Caco-2 (cell line): Measurements from ENCODE around the gene POGLUT2. TPM values are rescaled to one million over a fixed set of nuclear protein-coding genes. Genes with fewer than 3 reads are reported as not detected.
A peak's percentile ranks its signal among the peaks of the same experiment; 100 is the strongest.

Experiments
- BruUV-seq: library from RNA; stranded (reverse); fragments of 400-500 nt; replicated peaks from 2 replicates; lab custom pipeline; 2021; lab: Mats Ljungman, UMichigan
- CTCF ChIA-PET: fragments of 300-600 bp; sonication (Branson Sonifier 250); formaldehyde crosslinking; loops from one replicate; lab custom pipeline; 2022; ENCODE audit warnings: antibody characterized with exemption; lab: Charles Lee
- POLR2A ChIA-PET: fragments of 300-600 bp; sonication (Branson Sonifier 250); formaldehyde crosslinking; loops from one replicate; lab custom pipeline; 2022; ENCODE audit warnings: antibody characterized with exemption; lab: Charles Lee
- DNase-seq, 2 experiments: peaks; one replicate each; pipeline versions ENCODE4 v3.0.0 to v3.0.0-alpha.2; 2020 to 2022
- H3K27me3 ChIP-seq: replicated peaks from 2 replicates; pipeline ENCODE4 v1.6.0; 2011; ENCODE audit warnings: low read length; ENCODE audit not compliant: control insufficient read depth, insufficient read depth
- H3K36me3 ChIP-seq: 2 replicates; pipeline ENCODE4 v1.5.1; 2011; ENCODE audit warnings: low read length; ENCODE audit not compliant: control insufficient read depth, insufficient read depth
- H3K4me1 ChIP-seq: fragments of 250-450 bp; sonication (Bioruptor Pico); 2 replicates; pipeline ENCODE4 v1.5.1; 2020; ENCODE audit warnings: mild to moderate bottlenecking
- H3K4me3 ChIP-seq: 2 replicates; pipeline ENCODE4 v1.5.1; 2011; ENCODE audit warnings: low read depth, mild to moderate bottlenecking, control low read depth, low read length
- H3K9me3 ChIP-seq: fragments of 250-450 bp; sonication (Bioruptor Pico); 2 replicates; pipeline ENCODE4 v1.5.1; 2020; ENCODE audit warnings: mild to moderate bottlenecking, moderate library complexity
- H3K27ac Mint-ChIP-seq: one replicate; pipeline ENCODE4 v1.8.0; 2022; ENCODE audit warnings: mixed read lengths; ENCODE audit not compliant: unreplicated experiment
- H3K27me3 Mint-ChIP-seq: one replicate; pipeline ENCODE4 v1.8.0; 2022; ENCODE audit warnings: mixed read lengths; ENCODE audit not compliant: insufficient read depth, unreplicated experiment
- H3K36me3 Mint-ChIP-seq: one replicate; pipeline ENCODE4 v1.8.0; 2022; ENCODE audit warnings: mild to moderate bottlenecking, mixed read lengths; ENCODE audit not compliant: insufficient read depth, unreplicated experiment
- H3K4me1 Mint-ChIP-seq: one replicate; pipeline ENCODE4 v1.8.0; 2022; ENCODE audit warnings: low read depth, mixed read lengths; ENCODE audit not compliant: unreplicated experiment
- H3K4me3 Mint-ChIP-seq: one replicate; pipeline ENCODE4 v1.8.0; 2022; ENCODE audit warnings: mild to moderate bottlenecking, moderate library complexity, mixed read lengths; ENCODE audit not compliant: unreplicated experiment
- H3K9me3 Mint-ChIP-seq: one replicate; pipeline ENCODE4 v1.8.0; 2022; ENCODE audit warnings: mixed read lengths; ENCODE audit not compliant: unreplicated experiment
- CTCF ChIP-seq, 2 experiments: fragments of 200-600 bp in 1 of 2; IDR thresholded peaks; 1 replicate in 1 of 2; 2 replicates in 1 of 2; pipeline versions ENCODE4 v1.5.1 to v1.8.0; 2011 to 2022; ENCODE audit warnings: antibody characterized with exemption in 1 of 2, control low read depth in 1 of 2, inconsistent platforms in 1 of 2, low read depth in 1 of 2, low read length in 1 of 2, mild to moderate bottlenecking in 1 of 2, moderate library complexity in 1 of 2; ENCODE audit not compliant: insufficient read depth in 1 of 2, severe bottlenecking in 1 of 2, unreplicated experiment in 1 of 2
- intact Hi-C: fragments of 100-400 bp; cut with micrococcal nuclease; formaldehyde crosslinking; loops from one replicate; pipeline ENCODE4 v1.10.0; 2022; ENCODE audit not compliant: unreplicated experiment
- total RNA-seq: library from RNA; stranded (reverse); gene quantifications from 2 replicates; pipeline ENCODE4 v1.2.3, GENCODE V29; 2022

The POGLUT2 gene
- total RNA-seq, 1 experiment from 2014 or later: 20.1 TPM

- Mint-ChIP-seq H3K27me3 (no peaks in the 10 kb centered on the region), H3K4me1 (peaks cover 28% of the 10 kb centered on the region), H3K9me3 (no peaks in the 10 kb centered on the region), H3K4me3 (peak overlapping the region; percentile 92), H3K27ac (peak overlapping the region; percentile 94), H3K36me3 (no peaks in the 10 kb centered on the region)
- no peaks in the 10 kb centered on the region for H3K9me3 ChIP-seq
- no peak overlapping the region for H3K4me3 ChIP-seq
- CTCF ChIA-PET: no interaction called here
- no peaks in the 10 kb centered on the region for H3K36me3 ChIP-seq
- no peak for DNase-seq
- no peak for TF ChIP-seq CTCF (IDR thresholded peaks at IDR 0.05; ENCODE audit: insufficient read depth in 1 of 2, low read depth in 1 of 2, low read length in 1 of 2, severe bottlenecking in 1 of 2, unreplicated experiment in 1 of 2)
- no peaks in the 10 kb centered on the region for H3K27me3 ChIP-seq
- POLR2A ChIA-PET: no interaction called here
- peaks cover 17% of the 10 kb centered on the region for H3K4me1 ChIP-seq
- intact Hi-C loops: no loop called here
- no TSS peak for BruUV-seq
Observed at GRCh38 chr13:102774591-102775520, 23.9 kb downstream of the POGLUT2 start.

- no peak for TF ChIP-seq CTCF (IDR thresholded peaks at IDR 0.05; ENCODE audit: insufficient read depth in 1 of 2, low read depth in 1 of 2, low read length in 1 of 2, severe bottlenecking in 1 of 2, unreplicated experiment in 1 of 2)
- no peaks in the 10 kb centered on the region for H3K36me3 ChIP-seq
- POLR2A ChIA-PET: interaction anchor here (0.8 to 1.9 kb wide), 5 partner anchors 11 to 178 kb away, joined by 3 to 9 read pairs (median 7); partner anchors contain the start of genes ERCC5 and TPP2
- no peaks in the 10 kb centered on the region for H3K9me3 ChIP-seq
- H3K27me3 ChIP-seq: no peaks in the 10 kb centered on the region
- peak overlapping the region; percentile 96 for H3K4me3 ChIP-seq
- CTCF ChIA-PET: interaction anchor here (1.2 to 1.5 kb wide), 2 partner anchors 26 to 72 kb away, joined by 5 to 6 read pairs; partner anchors contain the start of gene ERCC5
- peaks cover 23% of the 10 kb centered on the region for H3K4me1 ChIP-seq
- Mint-ChIP-seq H3K4me3 (peak overlapping the region; percentile 92), H3K27ac (peak overlapping the region; percentile 94), H3K4me1 (peaks cover 31% of the 10 kb centered on the region), H3K36me3 (no peaks in the 10 kb centered on the region), H3K27me3 (no peaks in the 10 kb centered on the region), H3K9me3 (no peaks in the 10 kb centered on the region)
- intact Hi-C loops: no loop called here
- DNase-seq: no peak
- BruUV-seq: no TSS peak
Observed at GRCh38 chr13:102774214-102774568, 24.6 kb downstream of the POGLUT2 start.

- no peak for TF ChIP-seq CTCF (IDR thresholded peaks at IDR 0.05; ENCODE audit: insufficient read depth in 1 of 2, low read depth in 1 of 2, low read length in 1 of 2, severe bottlenecking in 1 of 2, unreplicated experiment in 1 of 2)
- peak; percentile 87 to 94 for DNase-seq
- Histone ChIP-seq H3K9me3 (no peaks in the 10 kb centered on the region), H3K4me3 (peak within 1 kb of the TSS; percentile 96), H3K27me3 (no peaks in the 10 kb centered on the region), H3K36me3 (no peaks in the 10 kb centered on the region), H3K4me1 (peaks cover 24% of the 10 kb centered on the region)
- intact Hi-C loops: loop anchor here (1.0 to 2.0 kb wide), 4 partner anchors 26 to 181 kb away; partner anchors contain the start of genes BIVM, ERCC5 and TPP2
- no peaks in the 10 kb centered on the region for H3K36me3 Mint-ChIP-seq
- no peaks in the 10 kb centered on the region for H3K9me3 Mint-ChIP-seq
- POLR2A ChIA-PET: interaction anchor here (0.8 to 1.9 kb wide), 5 partner anchors 11 to 177 kb away, joined by 3 to 9 read pairs (median 7); partner anchors contain the start of genes ERCC5 and TPP2
- H3K27ac Mint-ChIP-seq: peak within 1 kb of the TSS; percentile 94
- TSS peak; percentile 84 for BruUV-seq
- peak within 1 kb of the TSS; percentile 92 for H3K4me3 Mint-ChIP-seq
- no peaks in the 10 kb centered on the region for H3K27me3 Mint-ChIP-seq
- CTCF ChIA-PET: interaction anchor here (0.7 to 1.5 kb wide), 3 partner anchors 27 to 100 kb away, joined by 3 to 6 read pairs (median 5); partner anchors contain the start of gene ERCC5
- peaks cover 31% of the 10 kb centered on the region for H3K4me1 Mint-ChIP-seq
Observed at GRCh38 chr13:102773441-102774213, 25.1 kb downstream of the POGLUT2 start, which contains the start of gene TEX30. Gene TEX30 (minus strand): TSS chr13:102773786. CDS start chr13:102770026, 3,760 bp downstream.
